Measurements from ENCODE around the gene TRPV5. TPM values are rescaled to one million over a fixed set of nuclear protein-coding genes. Genes with fewer than 3 reads are reported as not detected.
"Not testable (repeated sequence)": the region's sequence is repeated elsewhere in the genome, so short reads cannot be mapped to it uniquely, and the experiment has no call there.

The TRPV5 gene
- not detected for total RNA-seq

GRCh38 chr7:142933624-142934023 is at the start of gene TRPV5:
Gene TRPV5 (minus strand): TSS chr7:142933746. CDS start chr7:142933459, 287 bp downstream.
- CTCF ChIA-PET, result interaction anchor here (1.7 kb wide), 1 partner anchor 281 kb away, joined by 3 read pairs; no protein-coding TSS in a partner anchor
- H3K36me3 Mint-ChIP-seq, result no peaks in the 10 kb centered on the region
- H3K4me3 Mint-ChIP-seq, result no peak within 1 kb of the TSS
- no peaks in the 10 kb centered on the region for H3K9me3 Mint-ChIP-seq (ENCODE audit: low read depth)
- no peak for DNase-seq
- H3K27ac Mint-ChIP-seq, result no peak within 1 kb of the TSS
- no peak for ATAC-seq
- H3K27me3 Mint-ChIP-seq, result peaks cover 2% of the 10 kb centered on the region
- no peaks in the 10 kb centered on the region for H3K4me1 Mint-ChIP-seq

GRCh38 chr7:142978402-142978801 is 44.9 kb upstream of the TRPV5 start:
- CTCF ChIA-PET; H3K4me3 Mint-ChIP-seq; DNase-seq; H3K27ac Mint-ChIP-seq; ATAC-seq; H3K4me1 Mint-ChIP-seq; H3K36me3 Mint-ChIP-seq; H3K9me3 Mint-ChIP-seq (ENCODE audit: low read depth): not testable (repeated sequence)
- H3K27me3 Mint-ChIP-seq, result peaks cover 27% of the 10 kb centered on the region

- Mint-ChIP-seq H3K36me3 (no peaks in the 10 kb centered on the region), H3K27ac (no peak overlapping the region), H3K9me3 (ENCODE audit: low read depth) (no peaks in the 10 kb centered on the region), H3K27me3 (peaks cover 17% of the 10 kb centered on the region), H3K4me1 (no peaks in the 10 kb centered on the region), H3K4me3 (no peak overlapping the region)
- no peak for ATAC-seq
- CTCF ChIA-PET, result interaction anchor here (0.6 kb wide), 1 partner anchor 53 kb away, joined by 3 read pairs; no protein-coding TSS in a partner anchor
- DNase-seq, result no peak
Observed at GRCh38 chr7:142974626-142975025, 41.1 kb upstream of the TRPV5 start.

GRCh38 chr7:142969183-142969582 is 35.6 kb upstream of the TRPV5 start:
- Mint-ChIP-seq H3K27me3 (peaks cover 27% of the 10 kb centered on the region), H3K4me1 (no peaks in the 10 kb centered on the region)
- CTCF ChIA-PET, result interaction anchor here (0.6 kb wide), 1 partner anchor 337 kb away, joined by 3 read pairs; no protein-coding TSS in a partner anchor

GRCh38 chr7:142968229-142968628 is 34.7 kb upstream of the TRPV5 start:
- H3K4me1 Mint-ChIP-seq, result no peaks in the 10 kb centered on the region
- CTCF ChIA-PET, result no interaction called here
- no peaks in the 10 kb centered on the region for H3K9me3 Mint-ChIP-seq (ENCODE audit: low read depth)
- ATAC-seq (no peak), DNase-seq (no peak)
- H3K27ac Mint-ChIP-seq, result no peak overlapping the region
- peaks cover 28% of the 10 kb centered on the region for H3K27me3 Mint-ChIP-seq
- no peaks in the 10 kb centered on the region for H3K36me3 Mint-ChIP-seq
- no peak overlapping the region for H3K4me3 Mint-ChIP-seq

More at GRCh38 chr7:142969183-142969582, 35.6 kb upstream of the TRPV5 start:
- ATAC-seq, result no peak
- Mint-ChIP-seq H3K4me3 (no peak overlapping the region), H3K9me3 (ENCODE audit: low read depth) (no peaks in the 10 kb centered on the region), H3K36me3 (no peaks in the 10 kb centered on the region), H3K27ac (no peak overlapping the region)
- no peak for DNase-seq

DNA sequence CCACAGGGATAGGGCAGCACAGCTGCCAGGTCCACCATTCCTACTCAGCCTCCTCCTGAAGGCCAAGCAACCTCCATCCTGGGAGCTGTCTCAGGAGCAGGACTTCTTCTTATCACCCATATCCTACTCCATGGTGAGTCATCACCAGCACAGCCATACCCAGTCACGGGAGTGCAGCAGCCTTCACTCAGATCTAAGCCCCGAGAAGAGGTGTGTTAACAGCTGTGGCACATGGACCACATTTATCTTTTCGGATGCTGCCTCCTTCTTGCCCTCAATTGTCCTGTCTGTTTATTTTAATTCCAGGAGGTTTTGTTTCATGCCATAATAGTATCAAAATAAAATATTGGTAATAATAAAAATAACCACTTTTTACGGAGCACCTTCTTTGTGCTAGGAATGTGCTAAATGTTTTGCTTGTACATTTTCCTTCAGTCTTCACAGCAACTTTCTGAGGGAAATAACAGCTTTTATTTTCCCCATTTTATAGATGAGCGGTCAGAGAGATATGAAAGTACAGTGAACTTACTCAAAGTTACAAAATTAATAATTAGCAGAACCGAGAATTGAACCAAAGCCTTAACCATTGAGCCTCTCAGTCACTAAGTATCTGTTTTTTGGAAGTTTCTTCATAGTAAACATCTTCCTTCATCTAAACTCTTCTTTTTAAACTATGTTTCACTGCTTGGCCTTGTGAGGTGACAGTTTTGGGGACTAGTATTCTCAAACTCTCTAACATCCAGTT is 31.1 kb upstream of the TRPV5 start:
- ATAC-seq (no peak), DNase-seq (no peak)
- no peaks in the 10 kb centered on the region for H3K4me1 Mint-ChIP-seq
- H3K9me3 Mint-ChIP-seq (ENCODE audit: low read depth), result no peaks in the 10 kb centered on the region
- no peak overlapping the region for H3K27ac Mint-ChIP-seq
- CTCF ChIA-PET, result interaction anchor here (1.4 kb wide), 1 partner anchor 250 kb away, joined by 4 read pairs; no protein-coding TSS in a partner anchor
- no peak overlapping the region for H3K4me3 Mint-ChIP-seq
- no peaks in the 10 kb centered on the region for H3K36me3 Mint-ChIP-seq
- peaks cover 25% of the 10 kb centered on the region for H3K27me3 Mint-ChIP-seq

- H3K36me3 Mint-ChIP-seq, result no peaks in the 10 kb centered on the region
- no peak overlapping the region for H3K4me3 Mint-ChIP-seq
- no peaks in the 10 kb centered on the region for H3K4me1 Mint-ChIP-seq
- ATAC-seq (no peak), DNase-seq (no peak)
- H3K27ac Mint-ChIP-seq, result no peak overlapping the region
- CTCF ChIA-PET, result no interaction called here
- H3K9me3 Mint-ChIP-seq (ENCODE audit: low read depth), result no peaks in the 10 kb centered on the region
- peaks cover 24% of the 10 kb centered on the region for H3K27me3 Mint-ChIP-seq
Observed at GRCh38 chr7:142963993-142964392, 30.4 kb upstream of the TRPV5 start.

- Mint-ChIP-seq H3K4me3 (no peak overlapping the region), H3K27ac (no peak overlapping the region), H3K4me1 (no peaks in the 10 kb centered on the region), H3K36me3 (no peaks in the 10 kb centered on the region), H3K27me3 (peaks cover 22% of the 10 kb centered on the region), H3K9me3 (ENCODE audit: low read depth) (no peaks in the 10 kb centered on the region)
- no peak for DNase-seq
- CTCF ChIA-PET, result no interaction called here
- no peak for ATAC-seq
Observed at GRCh38 chr7:142962991-142963390, 29.4 kb upstream of the TRPV5 start.

GRCh38 chr7:142961973-142962926 is 28.7 kb upstream of the TRPV5 start, which contains the start of gene KEL:
Gene KEL (minus strand): TSS chr7:142962363. CDS start chr7:142962206, 157 bp downstream.
- H3K4me1 Mint-ChIP-seq, result no peaks in the 10 kb centered on the region
- DNase-seq, result no peak
- CTCF ChIA-PET, result no interaction called here
- peaks cover 22% of the 10 kb centered on the region for H3K27me3 Mint-ChIP-seq
- ATAC-seq, result no peak
- H3K4me3 Mint-ChIP-seq, result no peak within 1 kb of the TSS
- no peak within 1 kb of the TSS for H3K27ac Mint-ChIP-seq
- no peaks in the 10 kb centered on the region for H3K36me3 Mint-ChIP-seq
- H3K9me3 Mint-ChIP-seq (ENCODE audit: low read depth), result no peaks in the 10 kb centered on the region

- Mint-ChIP-seq H3K27me3 (peaks cover 22% of the 10 kb centered on the region), H3K36me3 (no peaks in the 10 kb centered on the region), H3K4me3 (no peak overlapping the region), H3K27ac (no peak overlapping the region), H3K4me1 (peaks cover 2% of the 10 kb centered on the region), H3K9me3 (ENCODE audit: low read depth) (no peaks in the 10 kb centered on the region)
- CTCF ChIA-PET, result interaction anchor here (1.6 kb wide), 1 partner anchor 42 kb away, joined by 5 read pairs; no protein-coding TSS in a partner anchor
- ATAC-seq, result no peak
- DNase-seq, result no peak
Observed at GRCh38 chr7:142961595-142961972, 28.0 kb upstream of the TRPV5 start.

DNA sequence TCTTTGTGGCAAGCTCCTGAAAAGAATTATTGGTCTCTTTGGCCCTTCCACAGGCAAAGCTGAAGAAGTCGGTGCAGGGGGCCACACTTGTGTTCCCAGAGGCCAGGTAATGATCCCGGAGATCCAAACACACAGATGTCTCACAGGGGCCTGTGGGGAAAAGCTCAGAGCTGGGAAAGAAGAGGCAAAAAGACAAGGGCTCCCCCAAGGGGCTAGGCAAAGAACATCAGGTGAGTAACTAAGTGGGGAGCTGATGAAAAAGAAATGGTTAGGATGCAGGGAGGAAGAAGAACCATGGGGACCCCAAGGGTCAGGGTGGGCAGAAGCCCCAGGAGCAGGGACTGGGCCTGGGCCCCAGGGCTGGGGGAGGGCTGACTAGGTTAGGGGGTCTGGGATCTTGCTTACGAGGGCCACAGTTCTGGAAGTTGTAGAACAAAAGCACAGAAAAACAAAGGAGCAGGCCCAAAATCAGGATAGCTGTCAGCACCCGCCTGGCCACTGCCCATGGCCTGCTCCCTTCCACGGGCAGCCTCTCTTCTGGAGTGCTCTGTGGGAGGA is 27.5 kb upstream of the TRPV5 start:
- no peak for ATAC-seq
- CTCF ChIA-PET, result interaction anchor here (1.6 kb wide), 1 partner anchor 42 kb away, joined by 5 read pairs; no protein-coding TSS in a partner anchor
- H3K27ac Mint-ChIP-seq, result no peak overlapping the region

GRCh38 chr7:142959202-142959601 is 25.7 kb upstream of the TRPV5 start:
- no peak for ATAC-seq
- no peak for DNase-seq
- Mint-ChIP-seq H3K27me3 (peaks cover 27% of the 10 kb centered on the region), H3K9me3 (ENCODE audit: low read depth) (peaks cover 11% of the 10 kb centered on the region), H3K4me1 (peaks cover 2% of the 10 kb centered on the region), H3K36me3 (peaks cover 2% of the 10 kb centered on the region), H3K27ac (no peak overlapping the region), H3K4me3 (no peak overlapping the region)
- CTCF ChIA-PET, result interaction anchor here (0.9 kb wide), 1 partner anchor 78 kb away, joined by 4 read pairs; no protein-coding TSS in a partner anchor

More for the DNA sequence above, 27.5 kb upstream of the TRPV5 start:
- Mint-ChIP-seq H3K4me3 (no peak overlapping the region), H3K9me3 (ENCODE audit: low read depth) (peaks cover 2% of the 10 kb centered on the region), H3K4me1 (peaks cover 2% of the 10 kb centered on the region), H3K27me3 (peaks cover 24% of the 10 kb centered on the region), H3K36me3 (no peaks in the 10 kb centered on the region)
- no peak for DNase-seq

GRCh38 chr7:142957723-142958122 is 24.2 kb upstream of the TRPV5 start:
- ATAC-seq (no peak), DNase-seq (no peak)
- Mint-ChIP-seq H3K27me3 (peaks cover 23% of the 10 kb centered on the region), H3K9me3 (ENCODE audit: low read depth) (peaks cover 13% of the 10 kb centered on the region), H3K4me1 (peaks cover 2% of the 10 kb centered on the region), H3K36me3 (peaks cover 2% of the 10 kb centered on the region), H3K4me3 (no peak overlapping the region), H3K27ac (no peak overlapping the region)
- CTCF ChIA-PET, result no interaction called here
